Activated CD4-positive, alpha-beta T cell treated with anti-CD3 and anti-CD28 coated beads for 4 hours (primary cell): ENCODE results near the gene SCAMP4.

Source experiments
- DNase-seq, 2 donors: peaks; one replicate each; pipeline ENCODE4 v3.0.0-alpha.2; 2020

Gene SCAMP4

DNA sequence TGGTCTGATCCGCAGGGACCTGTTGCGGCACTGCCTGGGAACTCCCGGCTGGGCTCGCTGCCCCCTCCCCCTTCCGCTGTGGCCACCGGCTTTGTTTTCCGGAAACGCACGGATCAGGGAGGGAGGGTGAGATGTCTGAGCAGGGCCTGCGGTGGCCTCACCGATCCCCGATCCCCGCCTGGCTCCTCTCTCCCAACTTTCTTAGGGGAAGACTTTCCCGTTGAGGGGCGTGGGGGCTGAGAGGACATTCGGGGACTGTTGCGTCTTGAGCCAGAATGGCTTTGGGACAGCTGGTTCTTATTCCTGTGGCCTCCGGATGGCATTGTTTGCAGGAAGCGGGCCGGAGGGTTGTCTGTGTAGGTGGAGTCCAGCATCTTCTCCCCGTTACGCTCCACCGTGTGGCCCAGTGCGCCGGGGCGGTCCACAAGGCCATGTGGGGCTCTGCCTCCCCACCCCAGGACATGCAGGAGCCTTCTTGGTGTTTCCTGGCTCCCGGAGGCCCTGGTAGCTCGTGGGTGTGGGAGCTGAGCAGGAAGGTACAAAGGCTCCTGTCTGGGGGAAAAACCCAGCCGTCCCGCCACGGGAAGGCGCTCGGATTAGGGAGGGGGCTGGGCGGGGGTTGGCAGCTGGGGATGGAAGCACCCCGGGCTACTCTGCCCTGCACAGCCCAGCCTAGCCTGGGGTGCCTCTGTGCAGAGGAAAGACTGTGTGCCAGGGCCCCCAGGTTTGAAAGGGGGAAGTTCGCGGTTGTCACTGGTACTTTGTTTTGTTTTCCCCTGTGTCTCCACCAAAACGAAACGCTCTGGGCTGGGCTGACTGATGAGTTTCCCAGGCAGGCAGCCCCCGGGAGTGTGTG lies 37.1 kb downstream of the SCAMP4 start:
- peak; percentile 61 to 69 for DNase-seq

GRCh38 chr19:1942934-1943555 lies 37.8 kb downstream of the SCAMP4 start:
- no peak for DNase-seq

- no peak for DNase-seq
Measured at GRCh38 chr19:1943661-1944087, 38.5 kb downstream of the SCAMP4 start.

DNA sequence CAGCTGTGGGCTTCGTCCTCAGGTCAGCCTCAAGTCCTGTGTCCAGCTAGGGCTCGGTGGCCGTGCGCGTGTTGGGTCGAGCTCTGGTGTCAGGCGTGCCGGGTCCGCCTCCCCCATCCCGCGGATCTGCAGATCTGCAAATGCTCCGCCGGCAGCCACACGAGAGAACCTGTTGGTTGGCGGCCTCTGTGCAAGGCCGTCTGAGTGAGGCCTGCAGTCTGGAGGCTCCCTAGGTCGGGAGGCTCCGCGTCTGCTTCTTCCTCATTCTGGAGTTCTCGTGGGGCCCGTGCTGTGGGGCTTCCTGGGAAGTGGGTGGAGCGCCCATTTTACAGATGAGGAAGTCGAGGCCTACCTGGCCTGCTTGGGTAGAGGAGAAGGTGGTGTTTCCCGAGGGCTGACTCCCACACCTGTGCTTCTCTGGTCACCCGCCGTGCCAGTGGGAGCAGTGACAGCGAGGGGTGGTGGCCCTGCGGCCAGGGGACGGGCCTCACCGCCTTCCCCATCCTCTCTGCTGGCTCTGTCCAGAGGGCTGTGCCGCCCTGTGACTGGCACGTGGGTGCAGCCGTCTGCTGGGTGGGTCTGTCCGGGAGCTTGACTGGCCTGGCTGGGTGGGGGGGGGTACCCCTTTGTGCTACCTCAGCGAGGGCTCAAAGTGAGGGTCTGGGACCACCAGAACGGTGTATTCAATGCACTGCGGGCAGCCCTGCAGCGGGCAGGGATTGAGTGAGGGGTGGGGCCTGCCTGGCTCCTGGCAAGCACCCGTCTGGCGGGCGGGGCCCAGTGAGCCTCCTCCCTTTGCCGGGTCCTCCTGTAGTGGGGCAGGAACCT lies 39.1 kb downstream of the SCAMP4 start:
- DNase-seq, result no peak

DNA sequence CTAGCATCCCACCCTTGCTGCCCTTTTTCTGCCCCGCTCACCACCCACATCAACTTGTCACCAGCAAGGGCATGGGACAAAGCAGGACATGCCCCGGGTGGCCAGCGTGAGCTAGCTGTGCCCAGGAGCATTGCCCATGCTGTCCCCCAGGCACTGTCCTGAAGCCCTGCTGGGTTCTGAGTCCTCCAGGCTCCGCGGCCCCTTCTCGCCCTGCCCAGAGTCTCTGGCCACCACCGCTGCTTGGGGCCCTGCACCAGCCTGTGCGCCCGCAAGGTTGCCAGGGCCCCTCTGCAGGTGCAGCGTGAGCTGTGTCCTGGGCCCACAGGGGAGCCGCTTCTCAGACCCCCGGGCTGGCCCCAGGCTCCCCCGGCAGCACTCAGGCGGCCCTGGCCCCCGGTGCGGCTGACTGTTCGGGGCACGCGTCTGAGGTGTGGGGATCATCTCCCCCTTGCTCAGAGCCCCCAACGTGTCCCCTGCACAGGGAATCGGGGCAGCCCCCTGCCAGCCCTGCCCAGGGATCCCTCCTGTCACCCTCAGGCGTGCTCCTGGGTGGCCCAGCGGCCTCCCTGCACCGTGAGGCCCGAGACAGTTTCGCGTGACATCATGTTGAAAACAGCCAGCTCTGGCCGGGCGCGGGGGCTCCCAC lies 39.8 kb downstream of the SCAMP4 start:
- no peak for DNase-seq

DNA sequence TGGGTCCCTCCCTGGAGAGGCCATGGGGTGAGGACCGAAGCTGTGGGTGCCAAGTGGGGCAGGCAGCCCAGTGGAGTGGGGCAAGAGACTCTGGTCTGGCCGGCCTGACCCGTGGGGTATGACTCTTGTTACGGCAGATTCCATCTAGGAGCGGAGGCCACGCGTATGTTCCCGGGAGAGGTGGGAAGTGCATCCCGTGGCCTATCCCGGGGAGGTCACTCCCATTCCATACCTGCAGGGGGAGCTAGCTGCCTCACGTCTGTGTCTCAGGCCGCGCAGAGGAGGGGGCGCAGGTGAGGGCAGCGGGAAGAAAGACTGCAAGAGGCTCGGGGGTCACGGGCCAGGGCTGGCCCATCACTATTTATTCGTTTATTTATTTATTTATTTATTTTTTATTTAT lies 40.7 kb downstream of the SCAMP4 start:
- peak in 1 of 2 donors; percentile 25 for DNase-seq

- no peak for DNase-seq
Measured at GRCh38 chr19:1947651-1948209, 42.5 kb downstream of the SCAMP4 start.

GRCh38 chr19:1949304-1950101 lies 44.3 kb downstream of the SCAMP4 start:
- no peak for DNase-seq

DNA sequence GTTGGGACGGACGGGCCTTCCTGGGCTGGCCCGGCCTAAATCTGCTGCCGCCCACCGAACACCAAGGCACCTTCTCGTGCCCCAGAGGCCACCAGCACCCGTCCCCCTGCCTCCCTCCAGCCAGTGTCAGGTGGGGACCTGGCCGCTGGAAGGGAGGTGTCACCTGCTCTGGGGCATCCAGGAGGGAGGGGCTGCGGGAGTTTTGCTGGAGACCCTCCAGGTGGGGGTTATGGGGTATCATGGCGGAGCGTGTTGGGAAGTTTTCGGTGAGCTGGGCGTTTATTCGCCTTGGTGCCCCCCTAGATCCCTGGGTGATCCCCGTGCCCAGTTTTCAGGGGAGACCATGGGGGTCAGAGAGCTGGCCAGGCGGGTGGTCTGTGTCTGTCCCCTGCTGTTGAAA lies 45.4 kb downstream of the SCAMP4 start:
- DNase-seq, result no peak

DNA sequence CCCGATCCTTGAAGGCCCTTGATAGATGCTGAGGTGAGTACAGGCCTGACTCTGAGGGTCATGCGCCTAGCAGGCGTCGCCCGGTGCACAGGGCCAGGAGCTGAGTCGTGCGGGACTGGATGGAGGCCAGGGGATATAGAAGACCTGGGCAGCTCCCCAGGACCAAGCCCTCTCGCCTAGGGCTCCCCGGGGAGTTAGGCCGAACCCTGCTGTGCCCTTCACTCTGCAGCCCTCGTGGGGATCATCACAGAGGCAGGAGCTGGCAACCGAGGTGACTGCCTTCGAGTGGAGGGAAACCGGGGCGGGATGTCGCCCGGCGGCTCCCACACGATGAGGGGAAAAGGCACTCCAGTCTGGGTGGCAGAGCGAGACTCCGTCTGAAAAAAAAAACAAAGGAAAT lies 47.4 kb downstream of the SCAMP4 start:
- DNase-seq, result no peak

DNA sequence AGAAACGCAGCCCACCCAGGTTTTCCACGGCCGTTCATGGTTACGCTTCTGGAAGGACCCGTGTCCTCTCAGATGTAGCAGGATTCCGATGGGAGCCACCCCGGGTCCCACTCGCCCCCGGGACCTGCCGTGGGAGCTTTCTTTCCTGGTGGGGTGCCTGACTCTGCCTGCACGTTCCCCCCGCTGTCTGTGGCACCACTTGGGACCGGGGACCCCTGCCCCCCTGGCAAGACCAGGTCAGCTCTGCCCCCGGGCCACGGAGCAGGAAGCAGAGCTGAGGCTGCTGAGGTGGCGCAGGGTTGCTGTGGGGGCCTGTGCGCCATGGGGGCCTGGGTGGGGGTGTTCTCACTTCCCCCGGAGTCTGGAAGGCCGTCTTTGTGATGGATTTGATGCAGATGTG lies 47.8 kb downstream of the SCAMP4 start:
- no peak for DNase-seq

DNA sequence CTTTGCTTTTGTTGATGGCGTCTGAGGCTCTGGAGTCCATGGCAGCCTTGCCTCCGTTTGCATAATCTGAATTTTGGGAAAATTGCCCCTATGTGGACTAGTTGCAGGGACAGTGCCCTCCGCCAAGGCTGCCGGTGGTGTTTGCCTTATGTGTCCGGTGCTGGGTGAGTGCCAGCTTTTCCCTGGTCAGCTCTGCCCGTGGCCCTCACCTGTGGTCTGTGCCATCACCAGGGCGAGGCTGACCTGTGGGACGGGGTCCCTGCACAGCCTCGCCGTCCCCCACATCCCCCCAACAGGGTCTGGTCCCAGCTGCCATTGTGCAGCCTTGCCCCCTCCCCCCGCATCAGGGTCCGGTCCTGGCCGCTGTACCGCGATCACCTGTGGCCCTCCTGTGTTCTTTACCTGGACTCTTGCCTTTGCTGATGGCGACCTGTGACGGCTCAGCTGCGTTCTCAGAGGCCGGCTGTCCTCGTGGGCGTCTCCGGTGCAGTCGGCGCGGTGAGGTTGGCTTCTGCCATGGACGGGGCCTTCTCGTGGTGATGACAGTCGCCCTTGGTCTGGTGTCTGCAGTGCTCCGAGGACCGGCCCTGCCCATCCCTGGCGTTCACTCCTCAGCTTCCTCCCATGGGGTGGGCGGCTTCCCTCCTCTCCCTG lies 48.4 kb downstream of the SCAMP4 start:
- DNase-seq, result no peak

DNA sequence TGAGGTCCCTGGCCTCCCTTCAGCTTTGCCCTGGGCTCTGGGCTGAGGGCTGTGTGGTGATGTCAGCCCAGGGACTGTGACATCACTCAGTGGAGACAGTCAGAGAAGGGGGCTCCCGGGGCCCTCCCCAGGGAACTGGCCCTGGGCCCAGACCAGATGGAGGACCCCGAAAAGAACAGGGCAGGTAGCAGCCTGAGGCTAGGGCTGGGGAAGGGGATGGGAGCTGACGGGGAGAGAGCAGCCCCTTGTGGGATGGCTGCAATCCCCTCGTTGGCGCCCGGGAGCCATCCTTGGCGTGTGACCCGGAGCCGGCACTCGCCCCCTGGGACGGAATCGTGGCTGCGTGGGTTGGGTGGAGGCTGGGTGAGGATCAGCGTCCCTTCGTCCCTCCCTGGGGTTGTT lies 49.3 kb downstream of the SCAMP4 start:
- no peak for DNase-seq

DNA sequence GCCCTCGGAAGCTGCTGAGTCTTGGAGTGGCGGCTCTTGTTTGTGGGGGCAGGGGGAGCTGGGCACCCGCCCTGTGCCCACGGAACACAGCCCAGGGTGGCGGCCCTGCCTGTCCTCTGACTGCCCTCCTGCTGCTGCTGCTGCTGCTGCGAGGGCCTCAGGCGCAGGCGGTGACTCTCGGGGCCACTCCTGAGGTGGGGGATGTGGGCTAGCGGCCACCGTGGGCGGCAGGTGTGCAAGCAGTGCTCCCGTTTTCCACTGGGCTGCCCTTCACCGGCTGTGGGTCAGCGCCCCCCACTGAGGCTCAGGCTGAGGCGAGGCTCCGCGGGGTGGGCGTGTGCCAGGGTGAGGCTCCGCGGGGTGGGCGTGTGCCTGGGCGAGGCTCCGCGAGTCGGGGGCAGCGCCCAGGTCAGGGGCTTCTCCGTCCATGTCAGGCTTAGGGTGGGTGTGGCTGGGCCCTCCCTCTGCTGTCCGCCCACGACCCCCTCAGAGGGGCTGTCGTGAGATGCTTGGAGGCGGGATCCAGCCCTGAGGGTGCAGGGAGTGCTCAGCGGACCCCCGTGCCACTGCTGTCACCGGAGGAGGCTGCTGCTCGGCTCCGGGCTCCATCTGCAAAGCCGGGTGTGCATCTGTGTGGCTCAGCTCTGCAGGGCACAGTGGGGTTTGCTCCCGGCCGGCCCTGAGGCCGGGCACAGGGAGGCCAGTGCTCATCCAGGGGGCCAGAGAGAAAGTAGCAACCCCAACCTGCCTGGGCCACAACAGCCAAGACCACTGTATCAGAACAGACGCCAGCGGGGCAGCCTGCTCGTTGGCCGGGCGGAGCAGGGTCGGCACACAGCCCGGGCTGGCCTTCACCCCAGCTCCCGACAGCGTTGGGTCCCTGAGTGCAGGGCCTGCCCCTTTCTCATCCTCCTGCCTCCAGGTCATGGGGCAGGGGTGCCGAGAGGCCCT lies 50.2 kb downstream of the SCAMP4 start:
- no peak for DNase-seq

DNA sequence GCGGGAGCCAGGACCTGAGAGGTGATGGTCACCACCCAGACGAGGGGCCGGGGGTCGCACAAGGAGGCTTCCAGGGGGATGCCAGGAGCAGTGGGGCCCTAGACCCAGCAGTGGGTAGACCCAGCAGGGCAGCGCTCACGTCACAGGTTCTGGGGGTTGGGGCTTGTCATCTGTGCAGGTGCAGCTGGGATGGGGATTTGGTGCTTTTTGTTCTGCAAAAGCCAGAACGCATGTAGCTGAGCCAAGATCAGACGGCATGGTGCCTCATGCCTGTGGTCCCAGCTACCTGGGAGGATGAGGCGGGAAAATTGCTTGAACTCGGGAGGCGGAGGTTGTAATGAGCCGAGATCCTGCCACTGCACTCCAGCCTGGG lies 50.9 kb downstream of the SCAMP4 start:
- DNase-seq, result no peak

- no peak for DNase-seq
Measured at GRCh38 chr19:1956868-1957492, 51.8 kb downstream of the SCAMP4 start.

GRCh38 chr19:1957562-1958248 lies 52.5 kb downstream of the SCAMP4 start:
- no peak for DNase-seq

DNA sequence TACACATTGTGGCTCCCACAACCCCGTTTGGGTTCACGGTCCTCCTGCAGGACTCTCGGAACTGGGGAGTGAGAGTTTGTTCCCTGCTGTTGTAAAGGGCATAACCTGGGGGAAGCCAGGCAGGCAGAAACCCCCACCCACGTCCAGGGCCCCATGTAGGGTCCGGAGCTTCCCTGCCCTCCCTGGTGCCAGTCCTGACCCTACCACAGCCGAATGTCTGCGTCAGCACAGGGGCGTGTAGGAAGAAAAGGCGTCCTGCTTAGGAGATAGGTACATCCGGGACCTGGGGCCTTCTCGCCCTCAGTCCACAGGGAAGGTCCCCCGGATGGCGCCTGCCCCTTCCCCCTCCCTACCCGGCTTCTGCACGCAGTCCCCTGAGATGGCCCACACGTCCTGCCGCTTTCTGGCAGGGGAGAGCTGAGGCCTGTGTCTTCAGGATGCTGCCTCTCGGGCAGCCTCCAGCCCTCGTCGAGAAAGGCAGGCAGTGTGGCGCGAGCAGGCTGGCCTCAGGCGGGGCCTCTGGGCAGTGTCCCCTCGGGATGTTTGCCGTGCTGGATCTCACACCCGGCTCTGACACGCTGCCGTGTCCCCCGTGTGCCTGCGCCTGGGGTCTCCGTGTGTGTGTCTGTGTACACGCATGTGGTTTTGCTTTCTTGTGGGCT lies 54.9 kb downstream of the SCAMP4 start:
- no peak for DNase-seq
